ENCODE data around the gene FRAT2. TPM values are rescaled to one million over a fixed set of nuclear protein-coding genes. Genes with fewer than 3 reads are reported as not detected.

The FRAT2 gene
- total RNA-seq, 1 donor from 2014 or later = 8.6 TPM

DNA sequence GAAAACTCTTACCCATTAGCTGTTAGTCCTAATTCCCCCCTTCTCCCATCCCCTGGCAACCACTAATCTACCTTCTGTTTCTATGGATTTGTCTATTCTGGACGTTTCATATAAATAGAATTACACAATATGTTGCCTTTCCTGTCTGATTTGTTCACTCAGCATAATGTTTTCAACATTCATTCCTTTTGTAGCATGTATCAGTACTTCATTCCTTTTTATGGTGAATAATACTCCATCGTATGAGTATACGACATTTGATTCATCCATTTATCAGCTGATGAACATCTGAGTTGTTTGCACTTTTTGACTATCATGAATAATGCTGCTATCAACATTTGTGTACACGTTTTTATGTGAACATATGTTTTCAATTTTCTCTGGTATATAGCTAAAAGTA, 19.9 kb downstream of the FRAT2 start:
- Mint-ChIP-seq H3K27me3 (ENCODE audit: low read depth) (peaks cover 25% of the 10 kb centered on the region), H3K27ac (ENCODE audit: unreplicated experiment) (no peak overlapping the region), H3K4me3 (no peak overlapping the region), H3K9me3 (no peaks in the 10 kb centered on the region), H3K4me1 (peaks cover 6% of the 10 kb centered on the region), H3K36me3 (ENCODE audit: low read depth) (no peaks in the 10 kb centered on the region)
- no peak for DNase-seq (ENCODE audit: low read depth, low spot score)
- TF ChIP-seq, protein P1, sequence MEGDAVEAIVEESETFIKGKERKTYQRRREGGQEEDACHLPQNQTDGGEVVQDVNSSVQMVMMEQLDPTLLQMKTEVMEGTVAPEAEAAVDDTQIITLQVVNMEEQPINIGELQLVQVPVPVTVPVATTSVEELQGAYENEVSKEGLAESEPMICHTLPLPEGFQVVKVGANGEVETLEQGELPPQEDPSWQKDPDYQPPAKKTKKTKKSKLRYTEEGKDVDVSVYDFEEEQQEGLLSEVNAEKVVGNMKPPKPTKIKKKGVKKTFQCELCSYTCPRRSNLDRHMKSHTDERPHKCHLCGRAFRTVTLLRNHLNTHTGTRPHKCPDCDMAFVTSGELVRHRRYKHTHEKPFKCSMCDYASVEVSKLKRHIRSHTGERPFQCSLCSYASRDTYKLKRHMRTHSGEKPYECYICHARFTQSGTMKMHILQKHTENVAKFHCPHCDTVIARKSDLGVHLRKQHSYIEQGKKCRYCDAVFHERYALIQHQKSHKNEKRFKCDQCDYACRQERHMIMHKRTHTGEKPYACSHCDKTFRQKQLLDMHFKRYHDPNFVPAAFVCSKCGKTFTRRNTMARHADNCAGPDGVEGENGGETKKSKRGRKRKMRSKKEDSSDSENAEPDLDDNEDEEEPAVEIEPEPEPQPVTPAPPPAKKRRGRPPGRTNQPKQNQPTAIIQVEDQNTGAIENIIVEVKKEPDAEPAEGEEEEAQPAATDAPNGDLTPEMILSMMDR (conservative IDR thresholded peaks at IDR 0.05) = no peak

- H3K27me3 Mint-ChIP-seq (ENCODE audit: low read depth) = peaks cover 15% of the 10 kb centered on the region
- TF ChIP-seq, protein P1 (conservative IDR thresholded peaks at IDR 0.05) = no peak
- no peak for DNase-seq (ENCODE audit: low read depth, low spot score)
- H3K36me3 Mint-ChIP-seq (ENCODE audit: low read depth) = no peaks in the 10 kb centered on the region
- H3K9me3 Mint-ChIP-seq = no peaks in the 10 kb centered on the region
- no peaks in the 10 kb centered on the region for H3K4me1 Mint-ChIP-seq
- H3K27ac Mint-ChIP-seq (ENCODE audit: unreplicated experiment) = no peak overlapping the region
- H3K4me3 Mint-ChIP-seq = no peak overlapping the region
Observed at GRCh38 chr10:97312897-97313296, 21.6 kb downstream of the FRAT2 start.

DNA sequence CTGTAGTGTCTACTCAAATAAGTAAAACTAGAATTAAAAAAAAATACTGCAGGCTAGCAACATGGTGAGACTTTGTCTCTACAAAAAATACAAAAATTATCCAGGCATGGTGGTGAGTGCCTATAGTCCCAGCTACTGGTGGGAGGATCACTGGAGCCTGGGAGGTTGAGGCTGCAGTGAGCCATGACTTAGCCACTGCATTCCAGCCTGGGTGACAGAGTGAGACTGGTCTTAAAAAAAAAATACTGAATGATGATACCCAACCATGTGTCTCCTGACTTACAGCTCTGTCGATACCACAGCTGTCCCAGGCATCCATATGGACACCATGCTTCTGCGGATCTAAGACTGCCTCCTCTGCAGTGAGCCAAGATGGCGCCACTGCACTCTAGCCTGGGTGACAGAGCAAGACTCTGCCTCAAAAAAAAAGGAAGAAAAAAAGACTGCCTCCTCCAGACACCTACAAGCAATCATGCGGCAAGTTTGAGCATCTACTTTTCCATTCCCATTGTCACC, 23.4 kb downstream of the FRAT2 start:
- Mint-ChIP-seq H3K9me3 (no peaks in the 10 kb centered on the region), H3K27me3 (ENCODE audit: low read depth) (peaks cover 7% of the 10 kb centered on the region), H3K36me3 (ENCODE audit: low read depth) (no peaks in the 10 kb centered on the region), H3K27ac (ENCODE audit: unreplicated experiment) (no peak overlapping the region), H3K4me3 (no peak overlapping the region), H3K4me1 (no peaks in the 10 kb centered on the region)
- TF ChIP-seq, protein P1 (conservative IDR thresholded peaks at IDR 0.05) = no peak
- DNase-seq (ENCODE audit: low read depth, low spot score) = no peak

DNA sequence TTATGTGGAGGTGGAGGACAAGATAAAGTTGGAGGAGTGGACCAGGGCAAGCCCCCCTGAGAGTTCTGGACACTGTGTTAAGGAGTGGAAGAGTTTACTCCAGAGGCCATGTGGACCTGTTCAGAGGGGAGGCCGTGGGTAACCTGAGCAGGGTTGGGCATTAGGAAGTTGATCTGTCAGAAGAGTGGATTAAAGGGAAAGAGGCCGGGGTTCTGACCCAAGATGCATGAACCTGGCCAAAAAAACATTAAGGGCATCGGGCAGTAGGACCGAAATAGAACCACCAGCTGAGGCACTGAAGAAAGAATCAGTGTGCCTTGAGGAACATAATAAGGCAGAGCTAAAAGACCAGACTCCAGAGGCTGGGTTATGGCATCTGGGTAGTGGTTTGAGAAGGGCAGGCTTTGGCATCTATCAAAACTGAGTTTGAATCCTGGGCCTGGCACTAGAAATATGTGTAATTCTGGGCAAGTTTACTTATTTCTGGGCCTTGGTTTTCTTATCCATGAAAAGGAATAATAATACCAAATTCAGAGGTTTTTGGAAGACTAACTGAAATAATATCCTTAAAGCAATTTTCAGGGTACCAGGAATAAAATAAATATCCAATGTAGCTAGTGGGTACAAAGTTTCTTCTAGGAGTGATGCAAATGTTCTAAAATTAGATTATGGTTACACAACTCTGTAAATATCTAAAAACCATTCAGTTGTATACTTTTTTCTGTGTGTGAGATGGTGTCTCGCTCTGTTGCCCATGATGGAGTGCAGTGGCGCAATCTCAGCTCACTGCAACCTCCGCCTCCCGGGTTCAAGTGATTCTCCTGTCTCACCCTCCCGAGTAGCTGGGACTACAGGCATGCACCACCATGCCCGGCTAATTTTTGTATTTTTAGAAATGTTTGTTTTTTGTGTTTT, 26.4 kb downstream of the FRAT2 start:
- DNase-seq (ENCODE audit: low read depth, low spot score) = no peak
- no peaks in the 10 kb centered on the region for H3K27me3 Mint-ChIP-seq (ENCODE audit: low read depth)
- H3K27ac Mint-ChIP-seq (ENCODE audit: unreplicated experiment) = no peak overlapping the region
- TF ChIP-seq, protein P1 (conservative IDR thresholded peaks at IDR 0.05) = no peak
- no peak overlapping the region for H3K4me3 Mint-ChIP-seq
- H3K4me1 Mint-ChIP-seq = no peaks in the 10 kb centered on the region
- H3K36me3 Mint-ChIP-seq (ENCODE audit: low read depth) = no peaks in the 10 kb centered on the region
- H3K9me3 Mint-ChIP-seq = no peaks in the 10 kb centered on the region

DNA sequence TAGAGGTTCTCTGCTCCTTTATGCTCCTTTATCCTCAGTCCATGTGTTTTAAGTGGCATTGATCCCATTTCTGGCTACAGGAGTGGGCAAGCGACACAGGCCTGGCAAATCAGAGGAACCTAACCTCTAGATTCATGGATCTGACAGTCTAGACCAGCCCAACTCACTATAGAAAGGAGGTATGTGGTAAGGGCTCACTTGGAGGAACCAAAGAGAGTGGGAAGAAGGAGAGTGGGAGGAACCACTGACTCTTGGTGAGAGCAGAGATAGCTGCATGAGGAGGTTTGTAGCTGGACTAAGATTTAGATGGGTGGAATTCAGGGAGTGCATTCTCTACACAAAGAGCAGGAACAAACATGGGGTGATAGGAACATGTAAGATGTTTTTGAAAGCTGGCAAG, 27.1 kb downstream of the FRAT2 start:
- TF ChIP-seq, protein P1 (conservative IDR thresholded peaks at IDR 0.05) = no peak
- Mint-ChIP-seq H3K4me3 (no peak overlapping the region), H3K27ac (ENCODE audit: unreplicated experiment) (no peak overlapping the region), H3K36me3 (ENCODE audit: low read depth) (no peaks in the 10 kb centered on the region), H3K27me3 (ENCODE audit: low read depth) (no peaks in the 10 kb centered on the region), H3K4me1 (no peaks in the 10 kb centered on the region), H3K9me3 (no peaks in the 10 kb centered on the region)
- no peak for DNase-seq (ENCODE audit: low read depth, low spot score)

Data from neural crest cell (in vitro differentiated cells).